22Rv1 (cell line): Measurements from ENCODE around the gene TGFBR3.

Source experiments
- ZFX ChIP-seq: fragments of 450-650 bp; IDR thresholded peaks from 2 replicates; pipeline ENCODE4 v1.6.1; 2017; ENCODE audit warnings: antibody characterized with exemption, borderline replicate concordance
- TF ChIP-seq, protein P1 (sequence below): fragments of 450-650 bp; IDR thresholded peaks from 2 replicates; pipeline ENCODE4 v1.5.1; 2017; ENCODE audit warnings: mild to moderate bottlenecking

DNA sequence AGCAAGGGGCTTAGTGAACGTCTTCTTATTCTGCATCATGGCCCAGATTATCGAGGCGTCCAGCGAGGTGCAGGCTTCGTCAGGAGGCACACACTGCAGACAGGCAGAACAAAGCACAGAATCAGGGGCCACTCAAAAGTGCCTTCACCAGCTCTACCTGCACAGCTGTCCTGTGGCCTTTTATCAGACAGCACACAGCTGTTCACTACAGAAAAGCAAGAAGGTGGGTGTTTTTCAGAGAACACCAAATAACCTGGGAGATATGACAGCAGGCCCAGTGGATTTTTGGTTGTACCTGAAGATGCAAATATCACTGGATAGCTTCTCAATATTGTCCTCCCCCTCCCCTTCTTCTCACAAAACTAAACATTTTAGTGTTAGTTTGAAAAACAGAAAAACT lies 177.3 kb downstream of the TGFBR3 start:
- TF ChIP-seq, protein P1, sequence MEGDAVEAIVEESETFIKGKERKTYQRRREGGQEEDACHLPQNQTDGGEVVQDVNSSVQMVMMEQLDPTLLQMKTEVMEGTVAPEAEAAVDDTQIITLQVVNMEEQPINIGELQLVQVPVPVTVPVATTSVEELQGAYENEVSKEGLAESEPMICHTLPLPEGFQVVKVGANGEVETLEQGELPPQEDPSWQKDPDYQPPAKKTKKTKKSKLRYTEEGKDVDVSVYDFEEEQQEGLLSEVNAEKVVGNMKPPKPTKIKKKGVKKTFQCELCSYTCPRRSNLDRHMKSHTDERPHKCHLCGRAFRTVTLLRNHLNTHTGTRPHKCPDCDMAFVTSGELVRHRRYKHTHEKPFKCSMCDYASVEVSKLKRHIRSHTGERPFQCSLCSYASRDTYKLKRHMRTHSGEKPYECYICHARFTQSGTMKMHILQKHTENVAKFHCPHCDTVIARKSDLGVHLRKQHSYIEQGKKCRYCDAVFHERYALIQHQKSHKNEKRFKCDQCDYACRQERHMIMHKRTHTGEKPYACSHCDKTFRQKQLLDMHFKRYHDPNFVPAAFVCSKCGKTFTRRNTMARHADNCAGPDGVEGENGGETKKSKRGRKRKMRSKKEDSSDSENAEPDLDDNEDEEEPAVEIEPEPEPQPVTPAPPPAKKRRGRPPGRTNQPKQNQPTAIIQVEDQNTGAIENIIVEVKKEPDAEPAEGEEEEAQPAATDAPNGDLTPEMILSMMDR = no peak
- no peak for TF ChIP-seq ZFX
